Measurements from ENCODE around the gene WDR5. TPM values are rescaled to one million over a fixed set of nuclear protein-coding genes. Genes with fewer than 3 reads are reported as not detected.

WDR5 gene
- total RNA-seq, 1 donor from 2014 or later: 42.5 TPM

- no peak for DNase-seq (ENCODE audit: low spot score in 2 of 2, unreplicated experiment in 2 of 2)
- Mint-ChIP-seq H3K9me3 (no peaks in the 10 kb centered on the region), H3K4me3 (no peak overlapping the region), H3K4me1 (peaks cover 4% of the 10 kb centered on the region), H3K36me3 (no peaks in the 10 kb centered on the region), H3K27ac (no peak overlapping the region), H3K27me3 (ENCODE audit: low read depth) (peaks cover 37% of the 10 kb centered on the region)
- TF ChIP-seq CTCF (IDR thresholded peaks at IDR 0.05; ENCODE audit: unreplicated experiment): no peak
These were observed 40.7 kb downstream of the WDR5 start for GRCh38 chr9:134176599-134176968.

- peaks cover 3% of the 10 kb centered on the region for H3K4me1 Mint-ChIP-seq
- peaks cover 37% of the 10 kb centered on the region for H3K27me3 Mint-ChIP-seq (ENCODE audit: low read depth)
- no peak for TF ChIP-seq CTCF (IDR thresholded peaks at IDR 0.05; ENCODE audit: unreplicated experiment)
- no peak overlapping the region for H3K27ac Mint-ChIP-seq
- H3K36me3 Mint-ChIP-seq: no peaks in the 10 kb centered on the region
- H3K9me3 Mint-ChIP-seq: no peaks in the 10 kb centered on the region
- no peak for DNase-seq (ENCODE audit: low spot score in 2 of 2, unreplicated experiment in 2 of 2)
- H3K4me3 Mint-ChIP-seq: no peak overlapping the region
These were observed 41.3 kb downstream of the WDR5 start for GRCh38 chr9:134177186-134177585.

GRCh38 chr9:134177624-134178393 is 41.9 kb downstream of the WDR5 start:
- Mint-ChIP-seq H3K27me3 (ENCODE audit: low read depth) (peaks cover 37% of the 10 kb centered on the region), H3K9me3 (no peaks in the 10 kb centered on the region), H3K27ac (no peak overlapping the region), H3K4me1 (peaks cover 3% of the 10 kb centered on the region), H3K4me3 (no peak overlapping the region), H3K36me3 (no peaks in the 10 kb centered on the region)
- no peak for DNase-seq (ENCODE audit: low spot score in 2 of 2, unreplicated experiment in 2 of 2)
- no peak for TF ChIP-seq CTCF (IDR thresholded peaks at IDR 0.05; ENCODE audit: unreplicated experiment)

GRCh38 chr9:134178394-134178767 is 42.5 kb downstream of the WDR5 start:
- no peaks in the 10 kb centered on the region for H3K9me3 Mint-ChIP-seq
- TF ChIP-seq CTCF (IDR thresholded peaks at IDR 0.05; ENCODE audit: unreplicated experiment): no peak
- no peak overlapping the region for H3K4me3 Mint-ChIP-seq
- no peak for DNase-seq (ENCODE audit: low spot score in 2 of 2, unreplicated experiment in 2 of 2)
- no peak overlapping the region for H3K27ac Mint-ChIP-seq
- peaks cover 37% of the 10 kb centered on the region for H3K27me3 Mint-ChIP-seq (ENCODE audit: low read depth)
- H3K4me1 Mint-ChIP-seq: peaks cover 3% of the 10 kb centered on the region
- no peaks in the 10 kb centered on the region for H3K36me3 Mint-ChIP-seq

GRCh38 chr9:134178768-134179551 is 43.1 kb downstream of the WDR5 start:
- Mint-ChIP-seq H3K36me3 (no peaks in the 10 kb centered on the region), H3K4me3 (no peak overlapping the region), H3K27me3 (ENCODE audit: low read depth) (peaks cover 37% of the 10 kb centered on the region), H3K9me3 (no peaks in the 10 kb centered on the region), H3K4me1 (peaks cover 3% of the 10 kb centered on the region), H3K27ac (no peak overlapping the region)
- peak in 1 of 2 experiments; percentile 18 for DNase-seq (ENCODE audit: low spot score in 2 of 2, unreplicated experiment in 2 of 2)
- no peak for TF ChIP-seq CTCF (IDR thresholded peaks at IDR 0.05; ENCODE audit: unreplicated experiment)

Measured in mesothelial cell of epicardium (in vitro differentiated cells).